G401.6 (cell line): Measurements from ENCODE around the gene MED25.

Experiments used
- FAIRE-seq: peaks from 2 replicates; lab custom pipeline; 2012; peaks lifted over from hg19 to GRCh38; lab: Jason Lieb, UNC

MED25 gene

DNA sequence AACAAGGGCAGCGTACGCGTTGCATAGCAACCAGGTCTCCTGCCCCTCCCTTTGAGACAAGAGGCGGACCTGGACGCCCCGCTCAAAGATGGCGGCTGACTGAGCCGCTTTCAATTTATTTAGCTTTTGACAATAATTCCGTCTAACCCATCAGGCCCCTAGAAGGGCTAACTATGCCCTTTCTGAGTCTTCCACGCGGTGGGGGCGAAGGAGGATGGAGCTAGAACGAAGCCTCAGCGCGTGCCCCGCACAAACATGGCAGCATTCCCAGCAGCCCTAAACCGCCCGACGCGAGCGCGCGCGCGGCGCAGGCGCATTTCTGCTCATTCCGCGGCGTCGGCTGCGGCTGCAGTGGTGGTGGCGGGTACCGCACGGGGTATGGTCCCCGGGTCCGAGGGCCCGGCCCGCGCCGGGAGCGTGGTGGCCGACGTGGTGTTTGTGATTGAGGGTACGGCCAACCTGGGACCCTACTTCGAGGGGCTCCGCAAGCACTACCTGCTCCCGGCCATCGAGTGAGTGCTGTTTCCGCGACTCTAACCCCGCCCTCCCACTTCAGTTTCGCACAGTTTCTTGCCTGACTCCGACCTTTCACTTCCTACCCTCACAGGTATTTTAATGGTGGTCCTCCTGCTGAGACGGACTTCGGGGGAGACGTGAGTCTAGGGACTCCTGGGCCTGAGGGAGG, at the start of gene MED25:
Gene MED25 (plus strand): TSS at position 326 of the 685 bp plus-strand sequence. CDS start 53 bp downstream, at position 379.
- FAIRE-seq = peak; percentile 23

DNA sequence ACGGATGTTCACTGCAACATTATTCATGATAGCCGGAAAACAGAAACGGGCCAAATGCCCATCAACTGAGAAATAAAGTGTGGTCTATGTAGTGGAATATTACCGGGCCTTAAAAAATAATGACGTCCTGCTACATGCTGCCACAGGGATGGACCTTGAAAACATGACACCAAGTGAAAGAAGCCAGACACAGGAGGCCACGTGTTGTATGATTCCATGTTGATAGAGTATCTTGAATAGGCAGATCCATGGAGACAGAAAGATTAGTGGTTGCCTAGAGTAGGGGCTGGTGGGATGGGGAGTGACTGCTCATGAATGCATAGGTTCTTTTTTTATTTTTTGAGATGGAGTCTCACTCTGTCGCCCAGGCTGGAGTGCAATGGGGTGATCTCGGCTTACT, 47.6 kb upstream of the MED25 start:
- no peak for FAIRE-seq

DNA sequence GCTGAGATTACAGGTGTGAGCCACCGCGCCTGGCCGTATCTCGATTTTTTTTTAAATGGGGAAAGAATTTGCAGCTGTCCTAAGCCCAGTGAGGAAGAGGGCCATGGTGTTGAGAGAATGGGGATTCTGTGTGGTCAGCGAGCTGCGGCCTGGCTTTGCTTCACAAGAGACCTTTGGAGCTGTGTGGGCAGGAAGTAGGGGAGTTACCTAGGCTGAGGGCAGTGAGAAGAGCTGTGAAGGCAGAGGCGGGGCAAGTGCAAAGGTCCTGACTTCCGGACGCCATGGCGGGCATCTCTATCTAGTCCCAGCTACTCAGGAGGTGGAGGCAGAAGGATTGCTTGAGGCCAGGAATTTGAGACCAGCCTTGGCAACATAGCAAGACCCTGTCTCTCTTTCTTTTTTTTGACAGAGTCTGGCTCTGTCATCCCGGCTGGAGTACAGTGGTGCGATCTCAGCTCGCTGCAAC, 46.4 kb upstream of the MED25 start:
- no peak for FAIRE-seq

DNA sequence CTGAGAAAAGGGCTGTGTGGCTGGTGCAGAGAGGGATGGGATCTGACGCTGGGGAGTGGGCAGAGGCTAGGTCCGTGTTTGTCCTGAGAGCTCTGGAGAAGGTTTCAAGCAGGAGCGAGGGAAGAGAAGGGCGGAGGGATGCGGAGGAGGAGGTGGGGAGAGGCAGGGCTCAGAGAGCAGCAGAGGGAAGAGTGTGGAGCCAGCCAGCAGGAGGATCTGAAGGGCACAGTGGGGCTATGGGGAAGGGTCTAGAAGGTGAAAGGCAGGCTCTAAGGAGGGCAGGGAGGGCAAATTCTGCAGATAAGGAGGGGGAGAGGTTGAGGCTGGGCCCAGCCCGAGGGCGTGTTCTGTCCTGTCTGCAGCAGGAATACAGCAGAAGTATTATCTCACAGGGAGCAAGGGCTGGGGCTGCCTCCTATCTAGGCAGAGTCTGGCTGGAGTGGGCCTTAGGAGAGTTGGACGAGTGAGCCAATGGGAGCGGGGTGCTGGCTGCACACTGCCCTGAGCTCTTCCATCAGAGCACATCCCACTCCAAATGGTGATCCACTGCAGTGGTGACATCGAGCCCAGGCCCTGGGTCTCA, 45.1 kb upstream of the MED25 start:
- no peak for FAIRE-seq

DNA sequence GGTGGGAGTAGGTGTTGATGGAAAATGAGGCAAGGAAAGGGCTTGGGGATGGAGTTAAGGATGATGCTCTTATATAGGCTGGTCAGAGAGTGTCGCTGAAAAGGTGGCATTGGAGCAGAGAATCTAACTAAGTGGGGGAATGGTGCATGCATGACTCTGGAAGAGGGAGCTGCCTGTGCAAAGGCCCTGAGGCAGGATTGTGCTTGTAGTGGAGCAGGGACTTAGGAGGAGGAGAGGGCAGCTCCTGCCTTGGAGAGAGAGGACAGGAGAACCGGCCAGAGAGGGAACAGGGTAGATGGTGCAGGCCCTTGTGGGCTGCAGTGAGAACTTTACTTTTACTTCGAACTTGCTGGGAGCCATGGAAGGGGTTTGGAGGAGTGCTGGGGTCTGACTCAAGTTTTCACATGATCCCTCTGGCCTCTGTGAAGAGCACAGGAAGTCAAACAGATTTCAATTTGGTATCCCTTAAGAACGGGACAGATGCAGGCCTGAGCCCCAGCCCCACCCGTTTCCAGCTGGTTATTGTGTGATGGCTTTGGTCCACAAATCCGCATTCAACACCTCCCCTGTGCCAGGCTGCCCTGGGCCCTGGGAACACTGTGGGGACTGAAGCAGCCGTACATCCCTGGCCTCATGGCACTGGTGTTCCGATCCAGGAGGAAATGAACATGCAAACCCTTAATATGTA, 44.3 kb upstream of the MED25 start:
- no peak for FAIRE-seq

DNA sequence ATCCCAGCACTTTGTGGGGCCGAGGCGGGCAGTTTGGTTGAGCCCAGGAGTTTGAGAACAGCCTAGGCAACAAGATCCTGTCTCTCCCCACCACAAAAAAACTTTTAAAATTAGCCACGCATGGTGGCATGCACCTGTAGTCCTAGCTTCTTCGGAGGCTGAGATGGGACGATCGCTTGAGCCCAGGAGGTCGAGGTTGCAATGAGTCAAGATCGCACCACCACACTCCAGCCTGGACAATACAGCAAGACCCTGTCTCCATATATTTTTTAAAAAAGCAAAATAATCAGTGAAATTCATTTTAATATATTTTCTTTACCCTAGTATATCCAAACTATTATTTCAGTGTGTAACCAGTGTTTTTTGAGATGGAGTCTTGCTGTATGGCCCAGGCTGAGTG, 43.1 kb upstream of the MED25 start:
- FAIRE-seq = no peak

DNA sequence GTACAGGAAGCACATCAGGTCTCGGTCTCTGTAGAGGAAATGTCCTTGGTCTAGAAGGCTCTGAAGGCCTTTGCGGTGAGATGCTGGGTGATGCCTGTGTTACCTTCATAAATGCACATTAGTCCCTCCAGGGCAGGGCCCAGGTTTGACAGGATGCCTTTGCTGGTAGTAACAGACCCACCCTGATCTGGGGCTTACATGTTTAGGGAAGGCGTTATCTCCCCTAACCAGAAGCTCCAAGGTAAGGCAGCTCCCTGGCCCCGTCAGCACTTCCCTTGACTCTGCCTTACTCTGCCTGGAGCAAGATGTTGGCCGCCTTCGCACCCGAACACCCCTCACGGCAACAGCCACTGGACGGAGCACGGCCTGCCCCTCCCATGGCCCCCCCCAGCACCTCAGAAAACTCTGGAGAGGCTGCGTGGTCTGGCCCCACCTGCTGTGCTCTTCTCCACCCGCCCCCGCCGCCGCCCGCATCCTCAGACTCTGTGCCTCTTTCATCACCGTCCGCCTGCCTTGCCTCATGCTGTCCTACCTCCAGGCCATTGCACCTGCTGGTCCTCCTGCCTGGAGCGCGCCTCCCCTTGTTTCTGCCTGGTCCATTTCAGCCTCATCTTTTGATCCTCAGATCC, 42.2 kb upstream of the MED25 start:
- FAIRE-seq = no peak

DNA sequence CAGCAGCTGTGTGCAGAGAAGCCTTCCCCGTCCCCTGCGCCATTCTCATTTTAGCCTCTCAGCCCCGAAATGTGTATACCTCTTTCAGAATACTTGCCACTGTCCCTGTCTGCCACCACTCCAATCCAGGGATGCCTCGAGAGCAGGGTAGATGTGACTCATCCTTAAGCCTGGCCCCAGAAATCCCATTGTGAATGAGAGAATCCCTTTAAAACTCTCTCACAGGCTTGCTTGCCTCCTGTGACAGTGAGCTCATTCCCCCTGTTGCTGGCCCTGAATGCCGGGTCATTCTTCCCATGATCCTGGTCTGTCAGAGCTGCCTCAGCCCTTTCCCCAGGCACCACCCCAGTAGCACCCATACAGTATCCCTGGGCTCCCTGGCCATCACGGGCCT, 41.7 kb upstream of the MED25 start:
- no peak for FAIRE-seq

DNA sequence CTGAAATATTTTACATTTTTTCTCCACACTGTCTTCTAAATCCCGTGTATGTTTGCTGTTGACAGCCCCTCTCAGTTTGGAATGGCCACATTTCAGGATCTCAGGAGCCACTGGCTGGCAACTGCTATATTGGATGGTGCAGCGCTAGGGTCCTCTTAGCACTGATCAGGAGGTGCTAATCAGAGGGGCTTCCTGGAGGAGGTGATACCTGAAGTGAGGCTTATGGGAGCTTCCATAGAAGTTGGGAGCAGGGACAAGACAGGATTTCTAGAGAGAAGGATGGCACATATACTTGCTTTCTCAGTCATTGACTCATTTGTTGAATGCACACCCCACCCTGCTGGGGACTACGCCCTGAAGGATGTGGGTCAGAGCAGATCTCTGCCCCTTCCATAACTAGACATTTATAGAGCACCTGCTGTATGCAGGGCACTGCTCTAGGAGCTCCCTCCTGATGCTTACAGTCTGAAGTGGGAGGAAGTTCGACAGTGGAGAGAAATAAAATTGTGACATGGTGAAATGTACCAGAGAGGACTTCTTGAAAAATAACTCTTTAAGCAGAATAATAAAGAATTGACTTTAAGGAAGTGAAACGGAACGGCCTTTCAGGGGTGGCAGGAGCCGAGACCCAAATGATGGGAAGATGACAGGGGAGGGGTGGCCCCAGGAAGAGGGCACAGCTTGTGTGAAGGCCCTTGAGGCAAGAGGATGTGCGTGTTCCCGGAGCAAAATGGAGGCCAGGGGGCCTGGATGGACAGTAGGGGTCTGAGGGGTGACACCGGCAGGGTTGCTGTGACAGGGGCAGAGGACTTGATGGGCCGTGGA, 38.1 kb upstream of the MED25 start:
- no peak for FAIRE-seq

DNA sequence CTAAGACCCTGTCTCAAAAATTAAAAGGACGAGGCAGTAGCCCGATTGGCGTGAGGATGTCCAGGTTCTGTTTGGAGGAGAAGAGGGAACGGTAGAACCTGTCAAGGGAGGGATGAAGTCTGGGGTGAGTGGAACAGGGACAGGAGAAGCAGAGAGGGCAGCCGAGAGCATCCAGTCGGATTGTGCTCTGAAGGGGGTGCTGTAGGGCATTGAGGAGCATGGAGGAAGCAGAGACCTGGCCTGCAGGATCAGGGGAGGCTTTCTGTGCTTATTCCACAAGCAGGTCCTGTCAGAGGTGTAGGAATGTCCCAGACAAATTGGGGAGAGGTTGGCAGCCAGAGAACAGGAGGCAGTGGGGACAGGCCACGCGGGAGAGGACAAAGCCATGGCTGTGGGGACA, 37.2 kb upstream of the MED25 start:
- no peak for FAIRE-seq

DNA sequence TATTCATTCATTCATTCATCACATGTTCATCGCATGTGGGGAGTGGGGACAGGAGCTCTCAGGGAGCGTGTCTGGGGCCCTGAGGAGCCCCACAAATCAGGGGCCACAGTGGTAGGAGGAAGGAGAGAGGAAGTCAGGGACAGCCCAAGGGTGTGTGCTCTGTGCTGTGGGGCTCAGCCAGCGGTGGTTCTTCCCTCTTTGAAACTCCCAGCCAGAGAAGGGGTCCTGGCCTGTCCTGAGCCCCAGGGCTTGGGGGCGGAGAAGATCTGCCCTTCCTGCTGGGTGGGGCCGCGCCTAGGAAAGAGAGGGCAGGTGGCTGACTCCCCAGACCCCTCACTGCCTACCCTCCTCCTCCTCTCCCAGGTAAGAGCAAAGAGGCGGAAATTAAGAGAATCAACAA, 36.7 kb upstream of the MED25 start:
- no peak for FAIRE-seq

DNA sequence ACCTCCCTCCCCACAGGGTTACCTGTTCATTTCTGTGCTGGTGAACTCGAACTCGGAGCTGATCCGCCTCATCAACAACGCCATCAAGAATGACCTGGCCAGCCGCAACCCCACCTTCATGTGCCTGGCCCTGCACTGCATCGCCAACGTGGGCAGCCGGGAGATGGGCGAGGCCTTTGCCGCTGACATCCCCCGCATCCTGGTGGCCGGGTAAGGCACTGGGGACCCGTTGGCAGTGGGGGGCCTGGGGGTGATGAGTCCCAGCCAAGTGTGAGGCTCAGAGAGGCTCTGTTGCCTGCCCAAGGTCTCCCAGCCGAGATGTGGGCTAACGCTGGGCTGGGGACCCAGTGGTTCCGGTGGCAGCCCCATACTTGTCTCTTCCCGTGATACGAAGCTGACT, 35.6 kb upstream of the MED25 start:
- no peak for FAIRE-seq

DNA sequence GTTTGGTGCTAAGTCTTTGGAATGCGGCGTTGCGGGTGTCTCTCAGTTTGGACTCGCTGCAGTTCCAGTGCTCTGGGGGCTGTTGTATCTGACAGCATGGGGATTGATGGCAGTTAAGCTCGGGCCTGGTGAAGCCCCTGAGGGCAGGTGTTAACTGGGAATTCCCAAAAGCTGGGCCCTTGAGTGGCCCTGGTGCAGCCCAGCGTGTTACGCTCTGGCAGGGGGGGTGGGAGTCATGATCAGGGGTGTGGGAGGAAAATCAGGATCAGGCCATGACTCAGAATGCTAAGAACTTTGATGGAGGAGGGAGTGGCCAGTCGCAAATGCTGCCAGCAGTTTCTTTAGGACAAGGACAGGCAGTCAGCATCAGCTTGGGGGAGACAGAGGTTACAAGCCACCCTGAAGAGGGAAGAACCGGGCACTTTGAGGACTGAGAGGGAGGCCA, 31.7 kb upstream of the MED25 start:
- no peak for FAIRE-seq

DNA sequence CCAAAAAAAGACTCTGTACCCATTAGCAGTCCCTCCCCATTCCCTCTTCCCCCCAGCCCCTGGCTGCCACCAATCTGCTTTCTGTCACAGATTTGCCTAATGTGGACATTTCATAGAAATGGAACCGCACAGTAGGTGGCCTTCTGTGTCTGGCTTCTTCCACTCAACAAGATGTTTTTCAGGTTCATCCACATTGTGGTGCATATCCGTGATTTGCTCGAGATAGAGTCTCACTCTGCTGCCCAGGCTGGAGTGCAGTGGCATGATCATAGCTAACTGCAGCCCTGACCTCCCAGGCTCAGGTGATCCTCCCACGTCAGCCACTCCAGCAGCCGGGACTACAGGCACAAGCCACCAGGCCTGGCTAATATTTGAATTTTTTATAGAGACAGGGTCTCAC, 30.3 kb upstream of the MED25 start:
- no peak for FAIRE-seq

DNA sequence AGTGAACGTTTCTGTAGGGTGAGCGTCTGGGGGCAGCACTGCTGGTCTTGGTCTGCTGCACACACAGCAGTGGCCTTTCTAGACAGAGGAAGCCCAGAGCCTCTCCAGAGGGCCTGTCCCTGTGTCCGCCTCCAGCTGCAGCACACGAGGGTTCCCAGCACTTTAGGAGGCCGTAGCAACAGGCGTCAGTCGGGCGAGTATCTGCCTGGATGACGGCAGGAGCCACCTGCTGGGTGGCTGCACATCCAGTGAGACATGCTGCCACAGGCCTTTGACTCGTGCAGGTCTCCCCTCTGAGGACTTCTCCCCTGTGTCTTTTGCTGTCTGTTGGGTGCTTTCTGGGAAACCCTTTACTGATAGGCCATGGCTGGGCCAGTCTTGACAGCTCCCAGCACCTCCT, 29.2 kb upstream of the MED25 start:
- FAIRE-seq = no peak

DNA sequence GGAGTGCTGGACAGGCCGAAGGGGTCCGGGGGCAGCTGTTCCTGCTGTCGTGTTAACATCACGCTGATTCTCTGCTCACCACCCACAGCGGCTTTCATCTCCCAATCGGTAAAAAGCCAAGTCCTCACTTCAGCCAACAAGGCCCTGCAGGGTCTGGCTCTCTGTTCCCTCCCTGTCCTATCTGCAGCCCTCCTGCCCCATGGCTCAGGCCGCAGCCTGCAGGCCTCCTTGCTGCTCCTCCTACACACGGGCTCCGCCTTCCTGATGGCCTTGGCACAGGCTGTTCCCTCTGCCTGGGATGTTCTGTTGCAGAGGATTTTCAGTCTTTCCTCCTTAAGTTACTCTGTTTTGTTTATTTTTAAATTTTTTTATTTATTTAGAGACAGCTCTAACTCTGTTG, 27.2 kb upstream of the MED25 start:
- no peak for FAIRE-seq

DNA sequence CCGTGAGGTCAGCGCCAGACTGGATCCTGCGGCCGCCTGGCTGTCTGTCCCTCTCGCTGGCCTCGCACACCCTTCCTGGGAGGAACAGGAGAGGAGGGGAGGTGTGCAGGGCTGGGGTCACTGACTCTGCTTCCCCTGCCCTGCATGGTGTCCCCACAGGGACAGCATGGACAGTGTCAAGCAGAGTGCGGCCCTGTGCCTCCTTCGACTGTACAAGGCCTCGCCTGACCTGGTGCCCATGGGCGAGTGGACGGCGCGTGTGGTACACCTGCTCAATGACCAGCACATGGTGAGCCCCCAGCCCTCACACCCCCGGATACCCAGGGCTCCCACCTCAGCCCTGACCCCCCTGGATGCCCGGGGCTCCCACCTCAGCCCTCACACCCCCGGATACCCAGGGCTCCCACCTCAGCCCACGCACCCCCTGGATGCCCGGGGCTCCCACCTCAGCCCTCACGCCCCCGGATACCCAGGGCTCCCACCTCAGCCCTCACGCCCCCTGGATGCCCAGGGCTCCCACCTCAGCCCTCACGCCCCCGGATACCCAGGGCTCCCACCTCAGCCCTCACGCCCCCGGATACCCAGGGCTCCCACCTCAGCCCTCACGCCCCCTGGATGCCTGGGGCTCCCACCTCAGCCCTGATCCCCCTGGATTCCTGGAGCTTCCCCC, 26.2 kb upstream of the MED25 start:
- no peak for FAIRE-seq

DNA sequence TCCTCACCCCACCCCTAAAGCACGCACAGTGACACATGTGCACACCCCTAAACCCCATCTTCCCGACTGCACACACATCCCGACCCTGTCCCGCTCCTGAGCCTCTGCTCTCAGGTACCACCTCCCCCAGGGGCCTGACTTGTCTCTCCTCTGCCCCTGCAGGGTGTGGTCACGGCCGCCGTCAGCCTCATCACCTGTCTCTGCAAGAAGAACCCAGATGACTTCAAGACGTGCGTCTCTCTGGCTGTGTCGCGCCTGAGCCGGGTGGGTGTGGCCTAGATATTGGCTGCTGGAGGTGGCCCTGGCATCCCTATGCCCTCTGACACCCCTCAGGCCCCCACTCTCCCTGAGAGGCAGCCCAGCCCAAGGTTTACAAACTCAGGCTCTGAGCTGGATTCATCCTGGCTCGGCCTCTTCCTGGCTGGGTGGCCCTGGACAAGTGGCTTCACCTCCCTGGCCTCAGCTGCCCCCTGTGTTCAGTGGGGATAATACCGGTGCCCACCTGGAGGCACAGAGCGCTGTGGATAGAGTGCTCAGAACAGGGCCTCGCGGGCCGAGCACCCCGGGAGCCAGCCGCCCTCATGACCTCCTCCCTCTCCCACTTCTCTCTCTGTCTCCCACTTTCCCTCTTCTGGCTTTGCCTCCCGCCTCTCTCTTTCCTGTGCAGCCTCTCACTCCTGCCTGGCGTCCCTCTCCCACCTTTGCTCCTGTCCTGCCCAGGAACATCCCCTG, 25.1 kb upstream of the MED25 start:
- FAIRE-seq = no peak

DNA sequence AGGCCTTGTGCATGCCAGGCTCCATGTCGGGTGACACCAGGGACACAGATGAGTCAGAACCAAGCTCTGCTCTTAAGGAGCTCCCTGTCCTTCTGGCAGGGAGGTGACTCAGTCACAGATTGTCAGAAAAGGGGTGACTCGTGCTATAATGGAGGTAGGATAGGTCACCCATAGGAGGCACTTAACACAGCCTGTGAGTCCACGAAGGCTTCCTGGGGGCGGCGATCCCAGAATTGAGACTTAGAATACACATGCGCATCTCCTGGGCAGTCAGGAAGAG, 24.6 kb upstream of the MED25 start:
- FAIRE-seq = no peak

DNA sequence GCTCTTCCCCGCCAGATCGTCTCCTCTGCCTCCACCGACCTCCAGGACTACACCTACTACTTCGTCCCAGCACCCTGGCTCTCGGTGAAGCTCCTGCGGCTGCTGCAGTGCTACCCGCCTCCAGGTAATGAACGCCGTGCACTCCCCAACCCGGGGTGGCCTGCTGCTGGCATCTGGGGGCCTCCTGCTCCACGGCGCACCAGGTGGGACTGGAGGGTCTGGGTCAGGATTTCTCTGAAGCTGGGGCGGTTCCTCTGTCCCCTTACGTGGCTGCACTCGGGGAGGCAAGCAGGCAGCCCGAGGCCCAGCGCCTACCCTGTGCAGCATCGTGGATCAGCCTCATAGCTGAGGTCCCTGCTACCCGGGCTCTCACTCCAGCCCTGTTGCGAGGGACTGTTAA, 22.5 kb upstream of the MED25 start:
- FAIRE-seq = no peak

DNA sequence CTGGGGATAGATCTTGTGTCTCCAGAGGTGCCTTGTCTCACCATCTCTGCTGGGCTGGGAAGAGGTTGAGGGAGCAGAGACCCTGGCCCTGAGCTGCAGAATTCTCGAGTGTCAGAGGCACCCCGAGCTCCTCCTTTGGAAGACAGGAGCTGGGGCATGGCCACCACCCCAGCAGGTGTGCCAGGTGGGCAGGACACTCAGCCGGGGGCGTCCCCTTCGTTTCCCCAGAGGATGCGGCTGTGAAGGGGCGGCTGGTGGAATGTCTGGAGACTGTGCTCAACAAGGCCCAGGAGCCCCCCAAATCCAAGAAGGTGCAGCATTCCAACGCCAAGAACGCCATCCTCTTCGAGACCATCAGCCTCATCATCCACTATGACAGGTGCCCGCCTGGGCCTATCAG, 19.5 kb upstream of the MED25 start:
- FAIRE-seq = no peak
